Measurements from ENCODE around the gene GOLGA6L9.
"Not testable (repeated sequence)": the region's sequence is repeated elsewhere in the genome, so short reads cannot be mapped to it uniquely, and the experiment has no call there.

GOLGA6L9 gene

DNA sequence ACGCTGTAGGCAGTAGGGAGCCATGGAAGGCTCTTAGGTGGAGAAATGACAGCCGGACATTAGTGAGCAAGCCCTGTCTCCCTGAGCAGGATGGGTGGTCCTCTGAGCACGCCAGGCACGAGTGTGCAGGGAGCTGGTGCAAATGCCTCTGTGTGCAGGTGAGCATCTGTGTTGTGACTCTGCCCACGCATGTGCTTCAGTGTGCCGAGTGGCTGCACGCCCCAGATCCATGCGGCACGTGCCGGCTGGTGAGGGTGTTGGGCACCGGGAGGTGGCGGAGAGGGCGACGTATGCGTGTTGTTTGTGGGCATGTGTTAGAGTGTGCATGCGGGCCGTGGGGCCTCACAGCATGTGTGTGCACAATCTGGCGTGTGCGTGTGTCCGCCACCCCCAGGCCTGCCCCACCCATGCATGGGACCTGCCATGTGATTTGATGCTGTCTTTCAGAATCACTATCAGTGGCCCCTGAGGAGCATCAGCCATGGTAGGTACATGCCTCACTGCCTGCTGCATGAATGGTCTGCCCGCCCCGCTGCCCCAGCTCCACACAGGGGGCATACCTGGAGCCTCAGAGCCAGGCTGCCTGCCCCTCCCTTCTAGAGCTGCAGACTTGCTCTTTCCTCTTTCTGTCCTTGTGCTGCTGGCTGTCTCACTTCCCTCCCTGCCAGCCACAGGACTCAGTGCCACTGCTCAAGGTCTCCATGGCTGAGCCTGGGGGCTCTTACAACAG lies 45.1 kb downstream of the GOLGA6L9 start:
- H3K4me1 ChIP-seq (ENCODE audit: control insufficient read depth, insufficient read depth, low read length), result peaks cover 14% of the 10 kb centered on the region
- not testable (repeated sequence) for H3K27me3 ChIP-seq (ENCODE audit: control insufficient read depth, insufficient read depth, low read length); H3K4me3 ChIP-seq (ENCODE audit: low read length); H3K36me3 ChIP-seq (ENCODE audit: control insufficient read depth, insufficient read depth, low read length); H3K9ac ChIP-seq (ENCODE audit: low read length); H3K9me3 ChIP-seq (ENCODE audit: control insufficient read depth, low read length)

DNA sequence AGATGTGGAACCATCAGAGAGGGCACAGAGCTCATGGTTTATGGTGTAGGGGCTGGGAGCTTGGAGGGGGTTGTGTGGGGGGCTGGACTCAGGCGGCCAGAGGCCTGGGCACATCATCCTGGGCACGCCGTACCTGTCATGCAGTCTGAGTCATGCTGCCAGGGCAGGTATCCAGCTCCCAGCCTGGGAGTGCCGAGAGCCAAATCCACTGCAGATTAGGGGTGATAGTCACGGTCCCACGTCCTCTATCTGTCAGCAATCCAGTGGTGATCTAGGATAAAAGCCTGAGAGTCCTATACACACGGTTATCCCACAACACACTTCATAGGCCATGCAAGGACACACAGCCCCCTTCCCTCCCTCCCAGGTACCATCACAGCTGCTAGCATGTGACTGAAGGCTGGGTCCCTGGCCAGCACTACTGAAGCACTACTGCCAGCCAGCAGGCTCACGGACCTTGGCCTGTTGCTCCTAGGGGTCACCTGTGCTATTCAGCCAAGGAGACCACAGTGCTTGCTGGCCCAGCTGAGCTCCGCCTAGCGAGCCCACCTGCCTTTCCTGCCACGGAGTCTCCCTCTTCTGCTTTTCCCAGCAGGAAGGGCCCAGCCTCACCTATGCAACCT lies 45.8 kb downstream of the GOLGA6L9 start:
- H3K27me3 ChIP-seq (ENCODE audit: control insufficient read depth, insufficient read depth, low read length); H3K4me3 ChIP-seq (ENCODE audit: low read length); H3K36me3 ChIP-seq (ENCODE audit: control insufficient read depth, insufficient read depth, low read length); H3K9ac ChIP-seq (ENCODE audit: low read length); H3K9me3 ChIP-seq (ENCODE audit: control insufficient read depth, low read length): not testable (repeated sequence)
- peaks cover 14% of the 10 kb centered on the region for H3K4me1 ChIP-seq (ENCODE audit: control insufficient read depth, insufficient read depth, low read length)

DNA sequence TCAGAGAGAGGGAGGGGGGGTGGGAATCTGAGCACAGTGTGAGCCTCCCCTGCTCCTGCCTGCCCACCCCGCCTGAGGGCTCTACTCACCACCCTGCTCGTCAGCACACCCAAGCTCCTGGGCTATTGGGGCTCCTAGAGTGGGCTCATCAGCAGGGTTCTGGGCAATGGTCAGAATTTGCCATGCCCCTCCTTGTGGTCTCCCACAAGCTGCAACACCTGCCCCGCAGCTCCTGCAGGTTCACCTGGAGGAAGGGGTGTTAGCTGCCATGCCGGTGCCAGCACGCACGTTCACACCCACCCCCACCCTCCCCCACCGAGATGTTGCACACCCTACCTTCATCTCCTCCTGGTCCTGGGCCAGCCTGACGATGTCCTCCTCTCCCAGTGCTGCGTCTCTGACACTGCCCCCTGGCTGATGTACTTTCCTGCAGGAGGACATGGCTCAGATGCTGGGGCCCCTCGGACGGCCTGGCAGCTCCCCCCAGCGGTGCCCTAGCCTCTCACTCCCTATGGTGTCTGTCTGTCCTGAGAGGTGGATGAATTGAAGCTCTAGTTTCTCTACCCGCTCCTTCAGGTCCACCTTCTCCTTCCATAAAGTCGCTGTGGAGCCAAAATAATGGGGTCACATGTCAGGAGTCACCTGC lies 47.2 kb downstream of the GOLGA6L9 start:
- peaks cover 14% of the 10 kb centered on the region for H3K4me1 ChIP-seq (ENCODE audit: control insufficient read depth, insufficient read depth, low read length)
- H3K36me3 ChIP-seq (ENCODE audit: control insufficient read depth, insufficient read depth, low read length); H3K4me3 ChIP-seq (ENCODE audit: low read length); H3K27me3 ChIP-seq (ENCODE audit: control insufficient read depth, insufficient read depth, low read length); H3K9ac ChIP-seq (ENCODE audit: low read length); H3K9me3 ChIP-seq (ENCODE audit: control insufficient read depth, low read length): not testable (repeated sequence)

DNA sequence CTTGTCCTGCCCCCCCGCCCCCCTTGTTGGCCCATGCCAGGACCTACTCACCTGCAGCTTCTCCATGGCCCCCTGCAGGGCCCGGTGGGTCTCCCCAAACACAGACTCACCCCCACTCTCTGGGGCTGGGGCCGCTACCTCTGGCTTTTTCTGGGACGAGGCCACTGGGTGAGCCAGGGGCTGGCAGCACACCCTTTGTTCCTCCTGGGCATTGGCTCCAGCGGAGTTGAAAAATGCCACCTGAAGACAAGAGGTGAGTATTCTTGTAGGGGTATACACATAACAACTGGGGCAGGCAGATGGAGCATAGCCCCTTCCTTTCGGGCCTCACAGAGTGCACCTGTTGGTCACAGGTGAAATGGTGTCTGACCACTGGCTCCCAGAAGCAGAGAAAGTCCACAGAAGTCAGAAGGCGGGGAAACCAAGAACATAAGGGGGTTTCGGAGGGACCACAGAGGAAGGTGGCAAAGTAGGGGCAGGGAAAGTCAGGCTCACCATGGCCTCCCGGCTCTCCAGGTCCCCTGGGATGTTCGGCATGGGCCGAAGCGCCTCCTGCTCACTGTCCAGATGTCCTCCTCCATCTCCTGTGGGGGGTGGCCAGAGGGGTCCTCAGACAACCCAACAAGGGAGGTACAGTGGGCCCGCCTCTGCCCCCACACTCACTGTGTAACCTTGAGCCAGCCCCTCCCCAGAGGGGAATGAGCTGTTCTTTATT lies 47.9 kb downstream of the GOLGA6L9 start:
- not testable (repeated sequence) for H3K36me3 ChIP-seq (ENCODE audit: control insufficient read depth, insufficient read depth, low read length); H3K27me3 ChIP-seq (ENCODE audit: control insufficient read depth, insufficient read depth, low read length); H3K4me3 ChIP-seq (ENCODE audit: low read length); H3K9ac ChIP-seq (ENCODE audit: low read length); H3K9me3 ChIP-seq (ENCODE audit: control insufficient read depth, low read length)
- peaks cover 14% of the 10 kb centered on the region for H3K4me1 ChIP-seq (ENCODE audit: control insufficient read depth, insufficient read depth, low read length)

All from mucosa of stomach (tissue), 1 donor.